ENCODE data around the gene SLC17A5.
"Not testable (repeated sequence)": the region's sequence is repeated elsewhere in the genome, so short reads cannot be mapped to it uniquely, and the experiment has no call there.

DNA sequence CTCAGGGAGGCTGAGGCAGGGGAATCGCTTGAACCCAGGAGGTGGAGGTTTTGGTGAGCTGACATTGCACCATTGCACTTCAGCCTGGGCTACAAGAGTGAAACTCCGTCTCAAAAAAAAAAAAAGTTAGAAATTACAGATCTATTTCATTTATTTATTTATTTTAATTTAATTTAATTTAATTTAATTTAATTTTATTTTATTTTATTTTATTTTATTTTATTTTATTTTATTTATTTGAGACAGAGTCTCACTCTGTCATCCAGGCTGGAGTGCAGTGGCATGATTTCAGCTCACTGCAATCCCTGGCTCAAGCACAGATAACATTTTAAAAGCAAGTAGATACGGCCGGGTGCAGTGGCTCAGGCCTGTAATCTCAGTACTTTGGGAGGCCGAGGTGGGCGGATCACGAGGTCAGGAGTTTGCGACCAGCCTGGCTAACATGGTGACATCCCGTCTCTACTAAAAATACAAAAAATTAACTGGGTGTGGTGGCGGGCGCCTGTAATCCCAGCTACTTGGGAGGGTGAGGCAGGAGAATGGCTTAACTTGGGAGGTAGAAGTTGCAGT lies 98.3 kb downstream of the SLC17A5 start:
- not testable (repeated sequence) for TF ChIP-seq POLR2A, POLR2AphosphoS5 (IDR thresholded peaks at IDR 0.05; ENCODE audit: low read depth, low read length)

All from GM12892 (cell line).